H4 (cell line): ENCODE data around the gene TSNAXIP1. TPM values are rescaled to one million over a fixed set of nuclear protein-coding genes. Genes with fewer than 3 reads are reported as not detected.

ENCODE experiments used
- DNase-seq: peaks from one replicate; pipeline ENCODE4 v3.0.0-alpha.2; 2015; ENCODE audit warnings: low spot score
- total RNA-seq: library from RNA; depleted of rRNA; stranded (reverse); fragments of >200 nt; shearing (Covaris generic); gene quantifications from 2 replicates; pipeline ENCODE4 v1.2.3, GENCODE V29; 2014

TSNAXIP1 gene
- total RNA-seq, 1 experiment from 2014 or later = 0.48 TPM

DNA sequence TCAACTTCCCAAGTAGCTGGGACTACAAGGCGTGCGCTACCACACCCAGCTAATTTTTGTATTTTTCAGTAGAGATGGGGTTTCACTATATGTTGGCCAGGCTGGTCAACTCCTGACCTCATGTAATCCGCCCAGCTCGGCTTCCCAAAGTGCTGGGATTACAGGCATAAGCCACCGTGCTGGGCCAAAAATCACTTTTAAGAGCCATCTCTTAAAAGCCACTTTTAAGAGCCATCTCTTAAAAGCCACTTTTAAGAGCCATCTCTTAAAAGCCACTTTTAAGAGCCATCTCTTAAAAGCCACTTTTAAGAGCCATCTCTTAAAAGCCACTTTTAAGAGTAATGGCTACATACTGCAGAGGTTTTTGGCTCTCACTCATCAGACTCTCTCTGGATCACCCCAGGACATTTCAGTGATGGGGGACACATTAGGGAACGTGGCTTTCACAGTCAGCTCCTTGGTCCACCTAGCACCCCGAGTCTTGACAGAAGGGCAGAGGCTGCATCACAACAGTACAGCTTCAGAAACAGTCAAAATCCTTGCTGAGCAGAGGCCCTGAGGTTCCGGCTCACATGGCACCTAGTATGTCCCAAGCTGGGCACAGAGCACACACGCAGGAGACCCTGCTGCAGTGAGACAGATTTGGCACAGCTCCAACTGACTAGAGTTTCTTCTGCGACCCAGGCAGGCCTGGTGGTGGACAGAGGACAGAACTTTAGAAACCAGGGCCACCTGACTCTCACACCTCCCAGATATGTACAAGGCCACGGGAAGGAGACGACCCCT is 23.9 kb upstream of the TSNAXIP1 start:
- DNase-seq = no peak

GRCh38 chr16:67783353-67783725 is 23.4 kb upstream of the TSNAXIP1 start:
- DNase-seq = no peak

DNA sequence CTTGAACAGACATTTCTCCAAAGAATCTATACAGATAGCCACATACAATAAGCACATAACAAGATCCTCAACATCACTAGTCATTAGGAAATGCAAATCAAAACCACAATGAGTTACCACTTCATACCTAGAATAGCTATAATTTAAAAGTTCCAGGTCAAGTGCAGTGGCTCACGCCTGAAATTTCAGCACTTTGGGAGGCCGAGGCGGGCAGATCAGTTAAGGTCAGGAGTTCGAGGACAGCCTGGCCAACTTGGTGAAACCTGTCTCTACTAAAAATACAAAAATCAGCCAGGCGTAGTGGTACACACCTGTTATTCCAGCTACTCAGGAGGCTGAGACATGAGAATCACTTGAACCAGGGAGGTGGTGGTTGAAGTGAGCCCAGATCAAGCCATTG is 20.2 kb upstream of the TSNAXIP1 start:
- DNase-seq = no peak

DNA sequence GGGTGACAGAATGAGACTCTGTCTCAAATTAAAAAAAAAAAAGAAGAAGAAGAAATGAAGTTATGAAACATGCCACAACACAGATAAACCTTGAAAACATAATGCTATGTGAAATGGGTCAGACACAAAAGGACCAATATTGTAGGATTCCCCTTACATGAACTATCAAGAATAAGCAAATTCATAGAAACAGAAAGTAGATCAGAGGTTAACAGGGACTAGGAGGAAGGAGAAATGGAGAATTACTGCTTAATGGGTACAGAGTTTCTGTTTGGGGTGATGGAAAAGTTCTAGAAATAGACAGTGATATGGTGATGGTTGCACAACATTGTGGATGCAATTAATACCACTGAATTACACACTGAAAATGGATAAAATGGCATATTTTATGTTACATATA is 16.6 kb upstream of the TSNAXIP1 start:
- no peak for DNase-seq

DNA sequence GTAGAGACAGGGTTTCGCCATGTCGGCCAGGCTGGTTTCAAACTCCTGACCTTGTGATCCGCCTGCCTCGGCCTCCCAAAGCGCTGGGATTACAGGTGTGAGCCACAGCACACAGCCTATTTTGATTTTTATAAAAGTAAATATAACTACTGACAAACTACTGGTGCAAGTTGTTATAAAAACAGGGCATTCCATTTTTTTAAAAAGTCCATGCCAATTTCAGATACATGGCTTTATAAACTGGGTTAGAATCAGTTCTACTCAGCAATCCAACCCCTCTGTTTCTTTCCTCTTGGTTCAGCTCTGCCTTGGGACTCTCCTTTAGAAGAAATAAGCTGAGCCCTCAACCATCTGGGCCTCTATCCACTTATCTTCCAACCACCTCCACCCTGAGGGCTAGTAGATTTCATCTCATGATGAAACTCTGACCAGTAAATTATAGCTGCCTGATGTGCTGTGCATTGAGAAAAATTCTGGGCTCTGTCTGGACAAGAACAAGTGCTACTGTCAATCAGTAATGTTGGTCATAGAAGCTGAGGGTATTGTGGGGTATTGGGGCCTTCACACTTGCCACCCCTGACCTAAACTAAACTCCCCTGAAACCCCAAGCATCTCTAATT is 10.5 kb upstream of the TSNAXIP1 start:
- no peak for DNase-seq

GRCh38 chr16:67800338-67800926 is 6.3 kb upstream of the TSNAXIP1 start:
- DNase-seq = no peak

DNA sequence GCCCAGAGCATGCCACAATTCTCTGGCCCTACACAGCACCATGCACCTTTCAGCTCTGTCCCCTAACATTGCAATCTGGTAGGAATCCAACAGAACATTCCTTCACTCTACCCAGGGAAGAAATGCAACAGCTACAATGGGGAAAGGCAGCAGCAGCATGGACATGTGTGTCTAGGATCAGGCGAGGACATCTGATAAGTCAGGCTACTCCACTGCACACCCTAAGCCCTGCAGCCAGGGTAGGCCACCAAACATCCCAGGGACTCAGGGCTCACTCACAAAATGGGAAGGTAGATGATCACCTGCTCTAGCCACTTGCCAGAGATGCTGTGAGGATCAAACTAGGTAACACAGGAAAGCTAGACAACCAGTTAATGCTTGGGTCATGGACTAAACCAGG is 5.4 kb upstream of the TSNAXIP1 start:
- no peak for DNase-seq

DNA sequence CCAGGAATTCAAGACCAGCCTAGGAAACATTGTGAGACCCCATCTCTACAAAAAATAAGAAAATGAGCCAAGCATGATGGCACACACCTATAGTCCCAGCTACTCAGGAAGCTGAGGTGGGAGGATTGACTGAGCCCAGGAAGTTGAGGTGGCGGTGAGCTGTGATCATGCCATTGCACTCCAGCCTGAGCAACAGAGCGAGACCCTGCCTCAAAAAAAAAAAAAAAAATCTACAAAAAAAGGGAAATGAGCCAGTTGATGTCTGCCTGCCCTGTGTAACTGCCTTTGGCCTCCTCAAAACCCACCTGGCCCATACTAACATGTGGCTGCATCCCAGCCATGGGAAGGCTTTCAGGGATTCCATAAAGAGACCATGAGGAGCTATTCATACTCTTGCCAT is 4.8 kb upstream of the TSNAXIP1 start:
- DNase-seq = no peak

GRCh38 chr16:67803894-67804293 is 2.8 kb upstream of the TSNAXIP1 start:
- no peak for DNase-seq

- DNase-seq = no peak
Measured at GRCh38 chr16:67804853-67805542, 1.7 kb upstream of the TSNAXIP1 start.

DNA sequence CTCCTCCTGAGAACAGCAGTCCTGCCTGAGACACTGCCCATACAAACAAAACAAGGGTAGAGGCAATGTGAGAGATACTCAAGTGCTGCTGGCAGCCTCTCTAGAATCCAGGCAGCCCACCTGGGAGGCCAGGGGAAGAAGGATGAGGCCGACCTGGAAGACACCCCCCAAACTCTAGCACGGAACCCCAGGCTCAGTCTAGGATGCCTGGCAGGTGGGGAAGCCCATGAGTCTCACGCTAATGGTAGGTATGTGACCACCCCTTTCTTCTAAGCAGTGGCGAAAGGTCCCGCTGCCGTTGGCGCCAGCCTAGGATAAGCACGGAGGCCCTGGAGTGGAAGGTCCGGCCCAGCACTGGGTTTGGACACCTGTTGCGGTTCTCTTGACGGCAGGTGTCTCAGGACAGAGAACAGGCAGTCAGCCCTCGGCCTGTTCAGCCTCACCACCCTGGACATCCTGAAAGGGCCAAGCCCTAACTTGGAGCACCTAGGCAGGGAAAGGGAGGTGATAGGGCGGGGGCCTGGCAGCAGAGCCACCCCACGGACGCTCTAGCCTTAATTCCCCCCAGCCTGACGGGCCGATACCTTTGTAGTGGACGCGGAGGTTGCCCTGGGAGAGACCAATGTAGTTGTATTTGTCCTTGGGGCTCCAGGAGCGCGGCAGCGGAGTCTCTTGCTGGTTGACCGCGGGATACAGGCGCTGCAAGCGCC is 816 bp upstream of the TSNAXIP1 start:
- DNase-seq = no peak

DNA sequence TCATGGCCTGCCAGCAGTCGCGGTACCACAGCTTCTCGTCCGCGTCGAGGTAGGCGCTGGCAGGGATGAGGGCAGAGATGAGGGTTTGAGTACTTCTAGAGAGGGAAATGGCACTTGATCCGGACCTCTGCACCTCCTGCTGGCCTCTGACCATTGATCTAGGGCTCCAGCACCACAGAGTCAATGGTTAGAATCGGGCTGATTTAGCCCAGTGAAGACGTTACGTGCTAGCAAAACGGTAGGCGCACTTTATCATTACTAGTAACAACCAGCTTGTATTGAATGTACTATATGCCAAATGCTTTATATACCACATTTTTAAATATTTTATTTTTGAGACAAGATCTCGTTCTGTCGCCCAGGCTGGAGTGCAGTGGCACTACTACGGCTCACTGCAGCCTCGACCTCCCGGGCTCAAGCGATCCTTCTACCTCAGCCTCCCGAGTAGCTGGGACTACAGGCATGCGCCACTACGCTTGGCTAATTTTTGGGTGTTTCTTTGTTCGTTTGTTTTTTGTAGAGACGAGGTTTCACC is 526 bp downstream of the TSNAXIP1 start:
- no peak for DNase-seq

DNA sequence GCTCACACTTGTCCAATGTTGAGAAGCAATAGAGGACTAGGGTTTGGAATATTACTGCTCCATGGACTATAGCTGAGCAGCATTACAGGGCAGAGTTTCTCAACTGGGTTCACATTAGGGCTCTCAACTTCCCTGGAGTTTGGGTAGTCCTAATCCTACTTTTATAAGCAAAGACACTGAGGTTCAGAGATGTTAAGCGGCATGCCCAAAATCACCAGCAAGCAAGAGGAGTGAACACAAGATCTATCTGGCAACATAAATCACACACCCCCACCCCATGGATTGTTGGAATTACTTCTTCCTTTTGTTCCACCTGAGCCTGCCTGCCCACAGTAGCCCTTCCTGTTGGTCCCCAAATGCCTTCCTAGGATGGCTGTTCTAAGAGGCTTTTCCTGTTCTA is 5.2 kb downstream of the TSNAXIP1 start:
- DNase-seq = no peak

GRCh38 chr16:67814567-67814966 is 7.9 kb downstream of the TSNAXIP1 start:
- no peak for DNase-seq

DNA sequence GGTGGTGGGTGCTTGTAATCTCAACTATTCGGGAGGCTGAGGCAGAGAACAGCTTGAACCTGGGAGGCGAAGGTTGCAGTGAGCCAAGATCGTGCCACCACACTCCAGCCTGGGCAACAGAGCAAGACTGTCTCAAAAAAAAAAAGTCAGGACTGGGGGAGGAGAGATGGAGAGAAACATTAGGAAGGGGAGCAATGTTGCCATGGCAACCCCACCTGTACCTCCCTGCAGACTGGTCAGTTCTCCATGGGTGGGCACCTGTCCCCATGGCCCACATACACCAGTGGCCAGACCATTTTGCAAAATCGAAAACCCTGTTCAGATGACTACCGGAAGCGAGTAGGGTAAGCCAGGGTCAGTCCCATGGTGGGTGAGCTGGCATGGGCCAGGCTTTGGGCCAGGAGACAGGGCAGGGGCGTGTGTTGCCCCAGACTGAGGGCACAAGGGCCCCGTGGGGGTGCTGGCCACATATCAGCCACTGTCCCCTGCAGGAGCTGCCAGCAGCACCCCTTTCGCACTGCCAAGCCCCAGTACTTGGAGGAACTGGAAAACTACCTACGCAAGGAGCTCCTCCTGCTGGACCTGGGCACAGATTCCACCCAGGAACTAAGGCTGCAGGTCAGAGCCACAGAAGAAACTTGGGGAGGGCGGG is 14.0 kb downstream of the TSNAXIP1 start:
- no peak for DNase-seq

DNA sequence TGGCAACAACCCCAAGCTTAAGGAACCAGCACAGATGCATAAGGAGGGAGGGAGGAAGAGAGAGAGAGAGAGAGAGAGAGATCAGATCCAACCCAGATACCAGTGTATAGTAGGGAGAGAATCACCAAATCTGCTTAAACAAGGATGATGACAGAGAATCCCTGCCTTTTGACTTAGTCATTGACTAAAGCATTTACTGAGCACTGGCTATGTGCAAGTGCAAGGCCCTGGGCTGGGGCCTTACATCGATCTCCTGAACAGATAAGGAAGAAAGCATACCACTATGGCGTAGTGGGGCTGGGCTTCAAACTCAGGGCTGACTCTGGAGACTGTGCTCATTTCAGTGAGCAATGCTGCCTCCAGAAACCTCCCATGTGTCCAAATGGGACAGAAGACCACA is 15.8 kb downstream of the TSNAXIP1 start:
- DNase-seq = no peak

GRCh38 chr16:67825119-67825518 is 18.4 kb downstream of the TSNAXIP1 start:
- DNase-seq = no peak

- DNase-seq = no peak
Measured at GRCh38 chr16:67825906-67826305, 19.2 kb downstream of the TSNAXIP1 start.

- DNase-seq = no peak
Measured at GRCh38 chr16:67828651-67829050, 22.0 kb downstream of the TSNAXIP1 start.

- DNase-seq = no peak
Measured at GRCh38 chr16:67833030-67833414, 26.3 kb downstream of the TSNAXIP1 start.
